ENCODE measurements around the gene P3H3.

Gene P3H3

GRCh38 chr12:6838854-6839253, 10.6 kb downstream of the P3H3 start:
- no peak for TF ChIP-seq CTCF (IDR thresholded peaks at IDR 0.05; ENCODE audit: low read depth, low read length)
- H3K4me3 ChIP-seq (ENCODE audit: low read depth, low read length): no peak overlapping the region

- H3K4me3 ChIP-seq (ENCODE audit: low read depth, low read length): no peak overlapping the region
- TF ChIP-seq CTCF (IDR thresholded peaks at IDR 0.05; ENCODE audit: low read depth, low read length): no peak
These were observed 11.4 kb downstream of the P3H3 start for GRCh38 chr12:6839482-6840201.

GRCh38 chr12:6840330-6840729, 12.1 kb downstream of the P3H3 start:
- no peak for TF ChIP-seq CTCF (IDR thresholded peaks at IDR 0.05; ENCODE audit: low read depth, low read length)
- H3K4me3 ChIP-seq (ENCODE audit: low read depth, low read length): no peak overlapping the region

GRCh38 chr12:6840761-6841515, 12.7 kb downstream of the P3H3 start, which contains the start of gene GNB3:
TSS of gene GNB3 (plus strand) at chr12:6840925. CDS start at chr12:6841288, 363 bp downstream.
- no peak within 1 kb of the TSS for H3K4me3 ChIP-seq (ENCODE audit: low read depth, low read length)
- TF ChIP-seq CTCF (IDR thresholded peaks at IDR 0.05; ENCODE audit: low read depth, low read length): no peak

- no peak overlapping the region for H3K4me3 ChIP-seq (ENCODE audit: low read depth, low read length)
- TF ChIP-seq CTCF (IDR thresholded peaks at IDR 0.05; ENCODE audit: low read depth, low read length): no peak
These were observed 13.9 kb downstream of the P3H3 start for GRCh38 chr12:6842075-6842474.

GRCh38 chr12:6843118-6843902, 15.1 kb downstream of the P3H3 start:
- TF ChIP-seq CTCF (IDR thresholded peaks at IDR 0.05; ENCODE audit: low read depth, low read length): no peak
- H3K4me3 ChIP-seq (ENCODE audit: low read depth, low read length): no peak overlapping the region
